Sigmoid colon (tissue), 7 donors: ENCODE measurements around the gene WHRN. TPM values are rescaled to one million over a fixed set of nuclear protein-coding genes. Genes with fewer than 3 reads are reported as not detected.

Experiments
- DNase-seq: peaks from one replicate; pipeline ENCODE4 v3.0.0-alpha.2; 2019
- H3K27ac ChIP-seq, 4 donors: fragments of 200-600 bp; sonication (generic); one replicate each; pipeline ENCODE4 v1.5.1; 2016 to 2019; ENCODE audit warnings: mild to moderate bottlenecking in 1 of 4
- H3K27me3 ChIP-seq, 3 donors: fragments of 200-600 bp; sonication (generic); one replicate each; pipeline ENCODE4 v1.5.1; 2019; ENCODE audit warnings: mild to moderate bottlenecking in 1 of 3
- H3K36me3 ChIP-seq, 4 donors: fragments of 200-600 bp; sonication (generic); one replicate each; pipeline ENCODE4 v1.5.1; 2016 to 2019
- H3K4me1 ChIP-seq, 4 donors: fragments of 200-600 bp; sonication (generic); one replicate each; pipeline ENCODE4 v1.5.1; 2017 to 2019
- H3K4me3 ChIP-seq, 4 donors: fragments of 200-600 bp; sonication (generic); one replicate each; pipeline ENCODE4 v1.5.1; 2017 to 2019; ENCODE audit warnings: mild to moderate bottlenecking in 2 of 4, moderate library complexity in 1 of 4
- H3K9me3 ChIP-seq, 4 donors: fragments of 200-600 bp in 3 of 4; sonication (generic) in 3 of 4; one replicate each; pipeline versions ENCODE4 v1.5.1 to v1.6.1; 2013 to 2019
- CTCF ChIP-seq, 4 experiments: fragments of 450-650 bp in 3 of 4; fragments of 200-600 bp in 1 of 4; IDR thresholded peaks; one replicate each; pipeline ENCODE4 v1.5.1; 2016 to 2019; ENCODE audit warnings: antibody characterized with exemption in 4 of 4, mild to moderate bottlenecking in 3 of 4, moderate library complexity in 2 of 4
- EP300 ChIP-seq, 4 donors: sonication (generic); formaldehyde crosslinking; IDR thresholded peaks; one replicate each; pipeline ENCODE4 v1.6.1; 2017; ENCODE audit warnings: antibody characterized with exemption in 4 of 4
- POLR2A ChIP-seq, 2 donors: fragments of 450-650 bp; IDR thresholded peaks; one replicate each; pipeline ENCODE4 v1.6.1; 2016; ENCODE audit warnings: antibody characterized with exemption in 2 of 2, mild to moderate bottlenecking in 2 of 2, moderate library complexity in 2 of 2
- POLR2AphosphoS5 ChIP-seq, 4 donors: sonication (generic); formaldehyde crosslinking; IDR thresholded peaks; one replicate each; pipeline ENCODE4 v1.6.1; 2017; ENCODE audit warnings: antibody characterized with exemption in 4 of 4
- WGBS, 2 donors: extraction: QIAGEN DNeasy Blood & Tissue Kit; methylation state at CpG; one replicate each; pipeline ENCODE4 v1.1.7; 2013; 5-methylcytosine and 5-hydroxymethylcytosine counted together
- intact Hi-C: fragments of 100-400 bp; cut with DNase I; formaldehyde crosslinking; loops from one replicate; pipeline ENCODE4 v1.15.1; 2023
- polyA plus RNA-seq, 3 donors: library from polyadenylated mRNA; stranded (reverse); fragments of 200-250 nt; gene quantifications; one replicate each; pipeline ENCODE4 v1.2.3, GENCODE V29; 2013
- total RNA-seq, 4 donors: library from RNA; depleted of rRNA; stranded (reverse); fragments of >200 nt; gene quantifications; one replicate each; pipeline ENCODE4 v1.1.0, GENCODE V29; 2016
- donor health status: healthy with polysubstance abuse.
- donor health status: Bipolar disorder and iron deficiency.
- donor health status: healthy.

WHRN gene
- total and polyA plus RNA-seq, 7 donors, result 0.60 to 7.8 (median 5.4) TPM

DNA sequence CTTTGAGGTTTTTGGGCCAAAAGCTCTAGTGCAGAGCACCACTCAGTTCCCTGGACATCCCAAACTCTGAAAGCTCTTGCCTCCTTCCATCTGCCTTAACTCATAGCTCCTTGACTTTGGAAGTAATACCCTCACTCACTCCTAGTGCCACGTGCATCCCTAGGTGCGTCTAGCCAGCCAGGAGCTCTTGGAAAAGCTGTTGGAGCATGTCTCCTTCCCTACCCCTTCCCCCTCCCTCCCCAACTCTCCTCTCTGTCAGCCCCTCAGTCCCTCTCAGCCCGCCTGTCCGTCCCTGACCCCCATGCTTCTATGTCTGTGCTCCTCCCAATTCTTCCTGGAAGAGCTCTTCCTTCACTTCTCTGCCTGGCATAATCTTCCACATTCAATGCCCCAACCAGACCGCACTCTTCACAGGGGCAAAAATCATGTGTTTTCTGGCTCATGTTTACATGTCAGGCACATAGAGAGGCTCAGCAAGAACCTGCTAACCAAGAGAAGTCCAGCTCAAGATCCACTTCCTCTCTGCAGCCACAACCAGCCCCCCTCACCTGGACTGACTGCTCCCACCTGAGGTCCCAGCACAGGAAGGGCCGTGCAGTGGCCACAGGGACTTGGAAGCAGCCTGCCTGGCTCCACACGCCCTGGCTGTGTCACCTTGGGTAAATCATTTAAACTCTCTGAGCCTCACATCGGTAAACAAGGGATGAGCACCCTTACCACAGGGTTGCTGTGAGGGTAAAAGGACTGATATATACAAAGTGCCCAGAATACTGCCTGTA is 58.4 kb downstream of the WHRN start:
- no peak for TF ChIP-seq POLR2A (IDR thresholded peaks at IDR 0.05)
- TF ChIP-seq POLR2AphosphoS5 (IDR thresholded peaks at IDR 0.05), result no peak
- TF ChIP-seq CTCF (IDR thresholded peaks at IDR 0.05), result no peak
- no peak for TF ChIP-seq EP300 (IDR thresholded peaks at IDR 0.05)
- no peaks in the 10 kb centered on the region for H3K36me3 ChIP-seq
- no peaks in the 10 kb centered on the region for H3K4me1 ChIP-seq
- intact Hi-C loops, result no loop called here
- DNase-seq, result no peak
- H3K27ac ChIP-seq, result no peak overlapping the region
- 78% methylated on average over 8 of the region's 8 CpGs for WGBS, 2 donors
- H3K4me3 ChIP-seq, result no peak overlapping the region
- H3K9me3 ChIP-seq, result no peaks in the 10 kb centered on the region
- H3K27me3 ChIP-seq, result no peaks in the 10 kb centered on the region

DNA sequence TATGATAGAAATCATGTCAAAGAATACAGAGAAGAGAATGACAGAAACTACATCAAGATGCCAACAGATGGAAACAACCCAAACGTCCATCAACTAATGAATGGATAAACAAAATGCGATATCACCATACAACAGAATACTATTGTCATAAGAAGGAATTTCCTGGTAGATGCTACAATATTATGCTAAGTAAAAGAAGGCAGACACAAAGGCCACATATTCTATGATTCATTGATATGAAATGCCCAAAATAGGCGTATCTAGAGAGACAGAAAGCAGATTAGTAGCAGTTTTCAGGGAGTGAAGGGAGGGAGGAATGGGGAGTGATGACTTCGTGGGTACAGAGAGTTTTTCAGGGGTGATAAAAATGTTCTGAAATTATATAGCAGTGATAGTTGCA is 59.2 kb downstream of the WHRN start:
- no peak for DNase-seq
- 58 to 71% methylated on average over 4 of the region's 4 CpGs for WGBS, 2 donors
- no peaks in the 10 kb centered on the region for H3K27me3 ChIP-seq
- H3K4me3 ChIP-seq, result no peak overlapping the region
- no peaks in the 10 kb centered on the region for H3K36me3 ChIP-seq
- TF ChIP-seq POLR2A (IDR thresholded peaks at IDR 0.05), result no peak
- no peak for TF ChIP-seq POLR2AphosphoS5 (IDR thresholded peaks at IDR 0.05)
- no peaks in the 10 kb centered on the region for H3K9me3 ChIP-seq
- no peak overlapping the region for H3K27ac ChIP-seq
- no peaks in the 10 kb centered on the region for H3K4me1 ChIP-seq
- intact Hi-C loops, result no loop called here

GRCh38 chr9:114445616-114446015 is 59.7 kb downstream of the WHRN start:
- no peak overlapping the region for H3K4me3 ChIP-seq
- H3K4me1 ChIP-seq, result no peaks in the 10 kb centered on the region
- H3K9me3 ChIP-seq, result no peaks in the 10 kb centered on the region
- H3K27ac ChIP-seq, result no peak overlapping the region
- WGBS, 2 donors, result 95 to 97% methylated on average over 5 of the region's 5 CpGs
- no peak for DNase-seq
- H3K36me3 ChIP-seq, result no peaks in the 10 kb centered on the region
- no peaks in the 10 kb centered on the region for H3K27me3 ChIP-seq
- TF ChIP-seq POLR2A (IDR thresholded peaks at IDR 0.05) (no peak), EP300 (IDR thresholded peaks at IDR 0.05) (no peak)
- intact Hi-C loops, result no loop called here

DNA sequence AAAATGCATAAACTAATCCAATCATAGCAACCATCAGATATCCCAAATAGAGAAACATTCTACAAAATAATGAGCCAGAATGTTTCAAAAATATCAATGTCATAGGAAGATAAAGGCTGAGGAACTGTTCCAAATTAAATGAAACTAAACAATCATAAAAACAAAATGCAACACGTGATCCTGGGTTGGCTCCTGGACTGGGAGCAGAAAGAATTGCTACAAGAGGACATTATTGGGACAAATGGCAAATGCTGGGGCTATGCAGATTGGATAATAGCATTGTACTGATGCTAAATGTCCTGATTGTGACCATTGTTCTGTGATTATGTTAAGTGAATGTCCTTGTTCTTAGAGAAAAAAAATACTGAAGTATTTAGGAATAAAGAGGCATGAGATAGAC is 63.3 kb downstream of the WHRN start:
- intact Hi-C loops, result no loop called here
- 27 to 67% methylated on average over 1 of the region's 1 CpG for WGBS, 2 donors
- no peaks in the 10 kb centered on the region for H3K9me3 ChIP-seq
- no peaks in the 10 kb centered on the region for H3K27me3 ChIP-seq
- H3K36me3 ChIP-seq, result no peaks in the 10 kb centered on the region
- TF ChIP-seq CTCF (IDR thresholded peaks at IDR 0.05) (no peak), EP300 (IDR thresholded peaks at IDR 0.05) (no peak), POLR2A (IDR thresholded peaks at IDR 0.05) (no peak), POLR2AphosphoS5 (IDR thresholded peaks at IDR 0.05) (no peak)
- H3K27ac ChIP-seq, result no peak overlapping the region
- H3K4me1 ChIP-seq, result no peaks in the 10 kb centered on the region
- no peak for DNase-seq
- H3K4me3 ChIP-seq, result no peak overlapping the region

GRCh38 chr9:114437401-114437893 is 67.8 kb downstream of the WHRN start:
- Histone ChIP-seq H3K9me3 (no peaks in the 10 kb centered on the region), H3K4me3 (no peak overlapping the region), H3K27me3 (no peaks in the 10 kb centered on the region), H3K4me1 (no peaks in the 10 kb centered on the region), H3K27ac (no peak overlapping the region), H3K36me3 (no peaks in the 10 kb centered on the region)
- 69 to 86% methylated on average over 2 of the region's 2 CpGs for WGBS, 2 donors
- intact Hi-C loops, result no loop called here
- DNase-seq, result no peak
- TF ChIP-seq CTCF (IDR thresholded peaks at IDR 0.05), result no peak
- no peak for TF ChIP-seq POLR2A (IDR thresholded peaks at IDR 0.05)
- TF ChIP-seq EP300 (IDR thresholded peaks at IDR 0.05), result no peak
- no peak for TF ChIP-seq POLR2AphosphoS5 (IDR thresholded peaks at IDR 0.05)
